Liver (tissue), 9 donors: ENCODE measurements around the gene SERTM2. TPM values are rescaled to one million over a fixed set of nuclear protein-coding genes. Genes with fewer than 3 reads are reported as not detected.

Experiments
- DNase-seq: peaks from one replicate; pipeline ENCODE4 v3.0.0-alpha.2; 2017; ENCODE audit warnings: low spot score
- H3K27ac ChIP-seq, 2 donors: one replicate each; pipeline ENCODE4 v1.7.0; 2013; ENCODE audit warnings: inconsistent platforms in 2 of 2, low read length in 2 of 2, control low read depth in 1 of 2, low read depth in 1 of 2, mild to moderate bottlenecking in 1 of 2
- H3K27me3 ChIP-seq, 4 donors: one replicate each; pipeline versions ENCODE4 v1.6.1 to v1.7.0; 2013; ENCODE audit warnings: low read length in 3 of 4, inconsistent platforms in 1 of 4, mild to moderate bottlenecking in 1 of 4, moderate library complexity in 1 of 4; ENCODE audit not compliant: control insufficient read depth in 4 of 4, insufficient read depth in 4 of 4
- H3K36me3 ChIP-seq, 4 donors: one replicate each; pipeline versions ENCODE4 v1.6.1 to v1.7.0; 2013; ENCODE audit warnings: low read length in 3 of 4, mild to moderate bottlenecking in 3 of 4, low read depth in 1 of 4, moderate library complexity in 1 of 4; ENCODE audit not compliant: control insufficient read depth in 4 of 4, insufficient read depth in 3 of 4
- H3K4me1 ChIP-seq, 4 donors: one replicate each; pipeline versions ENCODE4 v1.6.1 to v1.7.0; 2013; ENCODE audit warnings: low read length in 3 of 4, mild to moderate bottlenecking in 3 of 4, moderate library complexity in 1 of 4; ENCODE audit not compliant: control insufficient read depth in 4 of 4, insufficient read depth in 4 of 4
- H3K4me3 ChIP-seq, 3 donors: one replicate each; pipeline versions ENCODE4 v1.6.1 to v1.7.0; 2013; ENCODE audit warnings: low read length in 3 of 3, control low read depth in 1 of 3, low read depth in 1 of 3, mild to moderate bottlenecking in 1 of 3
- H3K9ac ChIP-seq, 2 donors: one replicate each; pipeline ENCODE4 v1.7.0; 2013; ENCODE audit warnings: low read length in 2 of 2, mild to moderate bottlenecking in 2 of 2, moderate library complexity in 2 of 2, control low read depth in 1 of 2, low read depth in 1 of 2
- H3K9me3 ChIP-seq, 4 donors: one replicate each; pipeline versions ENCODE4 v1.6.1 to v1.7.0; 2013; ENCODE audit warnings: low read length in 3 of 4; ENCODE audit not compliant: control insufficient read depth in 4 of 4
- EGR1 ChIP-seq, 2 donors: IDR thresholded peaks; 2 replicates each; pipeline ENCODE4 v1.6.1; 2016 to 2018; ENCODE audit warnings: antibody characterized with exemption in 2 of 2, low read depth in 2 of 2
- FOXA1 ChIP-seq: IDR thresholded peaks from 2 replicates; pipeline ENCODE4 v1.6.1; 2016; ENCODE audit warnings: antibody characterized with exemption
- FOXA2 ChIP-seq: IDR thresholded peaks from 2 replicates; pipeline ENCODE4 v1.6.1; 2016; ENCODE audit warnings: antibody characterized with exemption
- GABPA ChIP-seq, 2 donors: IDR thresholded peaks in 1 of 2; conservative IDR thresholded peaks in 1 of 2; 2 replicates each; pipeline ENCODE4 v1.6.1; 2016; ENCODE audit warnings: antibody characterized with exemption in 2 of 2, mild to moderate bottlenecking in 1 of 2, moderate library complexity in 1 of 2
- HNF4G ChIP-seq: IDR thresholded peaks from 2 replicates; pipeline ENCODE4 v1.6.1; 2016; ENCODE audit warnings: antibody characterized with exemption
- JUND ChIP-seq, 2 donors: IDR thresholded peaks; 2 replicates each; pipeline ENCODE4 v1.6.1; 2016; ENCODE audit warnings: antibody characterized with exemption in 2 of 2
- RAD21 ChIP-seq, 2 donors: IDR thresholded peaks; 2 replicates each; pipeline ENCODE4 v1.6.1; 2016; ENCODE audit warnings: antibody characterized with exemption in 2 of 2, mild to moderate bottlenecking in 2 of 2
- REST ChIP-seq: IDR thresholded peaks from 2 replicates; pipeline ENCODE4 v1.6.1; 2016; ENCODE audit warnings: antibody characterized with exemption, mild to moderate bottlenecking
- SP1 ChIP-seq: IDR thresholded peaks from 2 replicates; pipeline ENCODE4 v1.6.1; 2018; ENCODE audit warnings: antibody characterized with exemption, mild to moderate bottlenecking
- ZBTB33 ChIP-seq: IDR thresholded peaks from 2 replicates; pipeline ENCODE4 v1.6.1; 2016; ENCODE audit warnings: antibody characterized with exemption
- polyA plus RNA-seq, 2 donors: library from polyadenylated mRNA; stranded (reverse) in 1 of 2; unstranded in 1 of 2; fragments of 200-250 nt in 1 of 2; fragments of >200 nt in 1 of 2; fragmentation: Nextera tagmentation in 1 of 2; extraction: Ambion mirVana in 1 of 2; gene quantifications; one replicate each; pipeline versions ENCODE4 v1.2.1 to v1.2.3, GENCODE V29; 2013 to 2015
- total RNA-seq, 2 donors: library from RNA; depleted of rRNA; stranded (reverse); fragments of >200 nt; gene quantifications; one replicate each; pipeline ENCODE4 v1.2.3, GENCODE V29; 2014
- TF ChIP-seq, protein P1 (sequence below): IDR thresholded peaks from 2 replicates; pipeline ENCODE4 v1.6.1; 2016; ENCODE audit warnings: antibody characterized with exemption
- donor health status: healthy.
- donor health status: healthy.
- donor health status: healthy.
- donor health status: healthy.
- donor health status: healthy.

Gene SERTM2
- total and polyA plus RNA-seq, 4 donors, result 0.09 to 16.2 (median 2.6) TPM

- no peak overlapping the region for H3K9ac ChIP-seq
- peaks cover 0 to 2% (median 0%) of the 10 kb centered on the region in 4 donors for H3K27me3 ChIP-seq
- no peak for DNase-seq
- H3K9me3 ChIP-seq, result peaks cover 0 to 3% (median 0%) of the 10 kb centered on the region in 4 donors
- no peak overlapping the region for H3K27ac ChIP-seq
- no peak overlapping the region for H3K4me3 ChIP-seq
- no peak for TF ChIP-seq HNF4G
- TF ChIP-seq JUND (IDR thresholded peaks at IDR 0.05), result no peak
- TF ChIP-seq REST, result no peak
- no peak for TF ChIP-seq EGR1 (IDR thresholded peaks at IDR 0.05; ENCODE audit: low read depth in 2 of 2)
- TF ChIP-seq FOXA2, result no peak
- no peak for TF ChIP-seq GABPA (IDR thresholded peaks at IDR 0.05 in 1 of 2, conservative IDR thresholded peaks at IDR 0.05 in 1 of 2)
- TF ChIP-seq FOXA1, result no peak
- no peaks in the 10 kb centered on the region for H3K4me1 ChIP-seq
- no peaks in the 10 kb centered on the region for H3K36me3 ChIP-seq
Measured at GRCh38 chrX:111483881-111484280, 27.6 kb upstream of the SERTM2 start.

GRCh38 chrX:111490688-111491087 lies 20.8 kb upstream of the SERTM2 start:
- no peak for DNase-seq
- H3K36me3 ChIP-seq, result no peaks in the 10 kb centered on the region
- TF ChIP-seq, protein P1, sequence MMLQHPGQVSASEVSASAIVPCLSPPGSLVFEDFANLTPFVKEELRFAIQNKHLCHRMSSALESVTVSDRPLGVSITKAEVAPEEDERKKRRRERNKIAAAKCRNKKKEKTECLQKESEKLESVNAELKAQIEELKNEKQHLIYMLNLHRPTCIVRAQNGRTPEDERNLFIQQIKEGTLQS, result no peak
- TF ChIP-seq FOXA1 (no peak), REST (no peak), RAD21 (IDR thresholded peaks at IDR 0.05) (no peak), JUND (IDR thresholded peaks at IDR 0.05) (no peak), SP1 (no peak), ZBTB33 (no peak)
- peaks cover 0 to 2% (median 0%) of the 10 kb centered on the region in 4 donors for H3K27me3 ChIP-seq
- no peak overlapping the region for H3K9ac ChIP-seq
- no peaks in the 10 kb centered on the region for H3K4me1 ChIP-seq
- H3K27ac ChIP-seq, result no peak overlapping the region
- H3K9me3 ChIP-seq, result no peaks in the 10 kb centered on the region
- H3K4me3 ChIP-seq, result no peak overlapping the region
